Measurements from ENCODE around the gene SLC18A3.

Gene SLC18A3

GRCh38 chr10:49651039-49651835, 41.1 kb downstream of the SLC18A3 start:
- no peak for DNase-seq (ENCODE audit: low read depth)

- no peak for DNase-seq (ENCODE audit: low read depth)
These were observed 41.8 kb downstream of the SLC18A3 start for GRCh38 chr10:49651917-49652316.

- DNase-seq (ENCODE audit: low read depth), result no peak
These were observed 42.5 kb downstream of the SLC18A3 start for GRCh38 chr10:49652421-49653272.

DNA sequence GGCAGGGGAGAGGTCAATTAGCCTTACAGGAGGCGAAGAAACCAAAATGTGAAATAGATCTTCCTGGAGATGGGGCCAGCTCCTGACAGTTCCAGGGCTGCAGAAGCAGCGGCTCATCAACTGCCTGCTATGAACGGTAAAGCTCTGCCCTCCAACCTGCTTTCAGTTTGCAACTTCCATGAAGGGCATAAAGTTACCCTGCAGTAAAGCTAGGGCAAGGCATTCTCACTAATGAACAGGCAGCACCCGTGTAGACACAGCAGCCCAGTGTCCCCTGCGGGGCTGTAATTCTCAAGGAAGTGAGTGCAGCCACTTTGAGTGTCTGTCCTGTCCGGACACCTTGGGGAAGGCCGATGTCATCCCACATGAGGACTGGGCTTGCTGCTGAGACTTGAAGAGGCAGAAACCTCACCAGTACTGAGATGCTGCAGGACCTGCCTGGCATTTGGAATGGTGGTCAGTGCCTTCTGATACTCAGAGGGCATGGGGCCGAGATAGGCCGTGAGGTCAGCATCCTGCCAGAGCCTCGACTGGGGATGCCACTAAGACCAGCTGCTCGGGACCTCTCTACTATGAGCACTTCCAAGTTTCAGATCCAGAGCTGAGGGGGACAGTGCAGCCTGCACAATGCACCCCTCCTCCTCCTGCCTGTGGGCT, 43.3 kb downstream of the SLC18A3 start:
- no peak for DNase-seq (ENCODE audit: low read depth)

DNA sequence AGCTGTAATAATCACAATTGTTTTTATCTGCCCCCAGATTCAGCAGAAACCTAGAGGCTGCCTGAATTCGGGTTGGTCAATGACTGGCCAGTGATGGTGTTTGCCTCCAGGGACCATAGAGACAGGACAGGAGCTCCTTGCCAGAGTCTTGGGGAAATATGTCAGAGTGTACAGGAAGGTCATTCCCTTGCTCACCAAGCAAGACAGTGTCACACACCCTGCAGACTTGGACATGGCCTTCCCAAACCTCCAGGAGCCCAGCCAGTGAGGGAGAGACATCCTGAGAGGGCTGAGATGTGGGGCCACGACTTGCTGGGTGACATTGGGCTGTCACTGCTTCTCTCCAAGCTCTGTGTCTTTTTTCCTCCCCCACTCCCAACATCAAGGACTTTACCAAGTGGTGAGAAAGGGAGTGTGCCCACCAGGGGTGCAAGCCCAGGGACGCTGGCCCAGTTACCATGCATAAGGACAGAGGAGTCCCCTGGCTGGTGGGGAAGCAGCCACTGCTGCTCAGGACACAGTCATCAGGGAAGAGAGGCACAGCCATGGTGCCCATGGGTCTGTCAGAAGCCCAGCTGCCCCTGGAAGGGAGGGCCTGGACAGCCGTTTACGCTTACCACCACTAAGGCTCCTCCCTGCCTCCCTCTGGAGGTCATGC, 44.1 kb downstream of the SLC18A3 start:
- no peak for DNase-seq (ENCODE audit: low read depth)

GRCh38 chr10:49655099-49655498, 45.0 kb downstream of the SLC18A3 start:
- DNase-seq (ENCODE audit: low read depth), result no peak

DNA sequence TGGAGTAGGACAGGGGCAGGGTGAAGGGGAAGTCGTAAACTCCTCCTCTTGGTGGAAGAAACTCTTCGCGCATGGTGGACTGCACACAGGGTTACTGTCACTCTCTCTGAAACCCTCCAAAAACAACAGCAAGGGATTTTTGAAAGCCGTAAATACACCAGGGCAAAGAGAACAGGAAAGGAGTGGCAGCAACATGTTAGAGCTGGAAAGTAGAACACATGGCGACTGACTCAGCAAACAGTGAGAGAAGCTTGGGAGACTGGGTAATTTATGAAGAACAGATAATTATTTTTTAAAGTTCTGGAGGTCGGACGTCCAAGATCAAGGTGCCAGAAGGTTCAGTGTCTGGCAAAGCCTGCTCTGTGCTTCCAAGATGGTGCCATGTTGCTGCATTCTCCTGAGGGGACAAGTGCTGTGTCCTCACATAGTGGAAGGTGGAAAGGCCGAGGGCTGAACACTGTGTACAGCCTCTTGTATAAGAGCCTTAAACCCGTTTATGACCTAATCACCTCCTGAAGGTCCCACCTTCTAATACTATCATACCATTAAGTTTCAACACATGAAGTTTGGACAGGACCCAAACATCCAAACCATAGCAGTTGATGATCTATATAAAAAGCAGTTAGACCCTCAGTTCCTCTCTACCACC, 46.9 kb downstream of the SLC18A3 start:
- no peak for DNase-seq (ENCODE audit: low read depth)

GRCh38 chr10:49657606-49658005, 47.5 kb downstream of the SLC18A3 start:
- DNase-seq (ENCODE audit: low read depth), result no peak

DNA sequence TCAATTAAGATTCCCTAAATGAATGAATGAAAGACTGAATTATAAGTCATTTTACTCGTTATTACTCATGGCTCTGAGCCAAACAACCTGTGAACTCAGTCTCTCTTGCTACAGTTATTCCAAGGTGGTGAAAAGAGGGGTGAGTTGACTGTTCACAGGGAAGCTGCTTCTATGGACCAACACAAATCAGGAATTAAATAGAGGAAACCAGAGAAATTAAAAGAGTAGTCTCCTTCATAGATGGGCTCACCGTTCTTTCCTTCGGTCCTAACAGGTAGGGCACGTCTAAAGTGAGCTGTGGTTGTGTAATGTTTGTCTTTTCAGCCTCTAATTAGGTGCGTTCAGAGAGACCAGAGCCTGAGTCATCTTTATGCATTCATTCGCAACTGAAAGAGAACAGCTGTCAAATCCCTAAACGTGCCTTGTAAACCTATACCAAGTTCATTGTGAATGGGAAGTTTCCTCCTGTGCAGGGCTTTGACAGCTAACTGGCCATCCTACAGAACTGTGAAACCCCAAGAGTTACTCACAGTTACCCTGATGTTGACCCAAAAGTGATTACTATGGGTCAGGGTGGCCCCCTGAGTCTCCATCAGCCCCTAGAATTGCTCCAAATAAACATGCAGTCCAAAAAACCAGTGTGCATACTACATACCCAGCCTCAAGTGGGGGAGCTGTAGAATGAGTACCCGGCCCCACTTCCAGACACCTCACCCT, 51.2 kb downstream of the SLC18A3 start:
- DNase-seq (ENCODE audit: low read depth), result no peak

Measured in non-pigmented ciliary epithelial cell (primary cell).